ENCODE data around the gene PNLIP.

Gene PNLIP

DNA sequence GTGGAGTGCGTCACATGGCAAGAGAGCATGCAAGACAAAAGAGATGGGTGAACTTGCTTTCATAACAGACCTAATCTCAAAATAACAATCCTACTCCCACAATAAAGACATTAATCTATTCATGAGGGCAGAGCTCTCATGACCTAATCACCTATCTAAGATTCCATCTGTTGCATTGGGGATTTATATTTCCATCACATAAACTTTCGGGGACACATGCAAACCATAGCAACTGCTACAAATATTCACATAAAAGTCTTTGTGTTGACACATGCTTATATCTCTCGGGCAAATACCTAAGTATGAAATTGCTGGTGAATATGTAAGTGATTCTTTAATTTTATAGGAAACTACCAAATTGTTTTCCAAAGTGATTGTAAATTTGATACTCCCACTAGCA, 29.1 kb downstream of the PNLIP start:
- DNase-seq (ENCODE audit: low spot score): no peak

DNA sequence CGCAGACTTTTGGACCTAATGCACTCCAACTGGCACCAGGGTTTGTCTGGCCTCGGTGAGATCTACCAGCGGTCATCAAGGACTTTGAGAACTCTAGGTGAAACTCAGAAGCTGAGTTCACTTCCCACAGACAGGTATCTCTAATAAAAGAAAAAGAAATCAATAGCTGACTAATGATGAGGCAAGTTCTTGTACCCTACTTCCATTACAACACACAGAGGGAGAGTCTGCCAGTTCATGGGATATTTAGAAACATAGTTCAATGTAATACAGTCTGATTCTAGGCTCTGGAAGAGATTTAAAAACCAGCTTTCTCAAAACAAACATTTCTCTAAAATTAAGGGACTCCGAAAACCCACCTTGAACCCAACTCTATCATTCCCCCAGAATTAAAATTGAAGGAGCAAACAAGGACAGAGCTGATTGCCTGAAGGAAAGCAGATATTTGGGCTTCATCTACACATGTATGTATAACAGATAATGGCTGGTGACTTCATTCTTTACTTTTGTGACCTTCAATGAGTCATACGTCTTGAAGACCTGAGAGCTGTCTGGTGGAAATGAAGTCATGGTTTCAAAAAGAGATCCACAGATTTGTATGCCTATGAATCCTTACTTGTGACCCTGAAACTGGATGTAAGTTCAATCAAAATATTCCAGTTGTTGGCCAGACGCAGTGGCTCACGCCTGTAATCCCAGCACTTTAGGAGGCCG, 42.3 kb downstream of the PNLIP start:
- DNase-seq (ENCODE audit: low spot score): no peak

DNA sequence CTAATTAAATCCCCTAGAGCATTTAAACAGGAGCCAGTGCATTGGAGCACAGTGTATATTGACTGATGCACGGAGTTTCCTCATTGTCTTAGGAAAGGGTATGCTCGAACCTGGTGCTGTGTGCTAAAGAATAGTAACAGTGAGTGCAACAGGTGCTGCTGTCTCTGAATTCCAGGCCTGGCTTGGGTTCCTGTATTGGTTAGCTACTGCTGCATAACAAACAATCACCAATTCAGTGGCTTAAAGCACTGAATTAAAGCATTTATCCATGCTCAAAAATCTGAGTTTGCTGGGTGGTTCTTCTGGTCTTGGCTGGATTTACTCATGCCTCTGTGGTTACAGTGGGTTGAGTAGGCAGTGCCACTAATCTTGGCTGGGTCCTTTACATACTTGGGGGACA, 43.3 kb downstream of the PNLIP start:
- no peak for DNase-seq (ENCODE audit: low spot score)

DNA sequence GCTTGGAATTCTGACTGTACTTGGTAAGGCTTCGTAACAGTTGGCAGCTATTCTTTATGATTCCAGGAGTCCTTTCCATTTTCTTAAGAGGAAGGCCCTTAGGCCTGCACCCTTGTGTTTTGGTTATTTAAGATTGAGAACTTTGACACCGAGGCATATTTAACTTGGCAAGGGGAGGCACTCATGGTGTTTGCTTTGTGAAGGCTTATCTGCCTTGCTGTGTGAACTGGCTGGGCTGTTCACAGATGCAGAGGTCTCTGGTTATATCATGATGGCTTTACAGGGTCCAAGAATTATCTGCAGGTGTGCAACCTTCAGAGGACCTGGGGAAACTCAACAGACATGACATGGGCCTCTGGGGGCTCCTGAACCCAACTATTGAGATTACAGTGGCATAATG, 44.2 kb downstream of the PNLIP start:
- DNase-seq (ENCODE audit: low spot score): no peak

DNA sequence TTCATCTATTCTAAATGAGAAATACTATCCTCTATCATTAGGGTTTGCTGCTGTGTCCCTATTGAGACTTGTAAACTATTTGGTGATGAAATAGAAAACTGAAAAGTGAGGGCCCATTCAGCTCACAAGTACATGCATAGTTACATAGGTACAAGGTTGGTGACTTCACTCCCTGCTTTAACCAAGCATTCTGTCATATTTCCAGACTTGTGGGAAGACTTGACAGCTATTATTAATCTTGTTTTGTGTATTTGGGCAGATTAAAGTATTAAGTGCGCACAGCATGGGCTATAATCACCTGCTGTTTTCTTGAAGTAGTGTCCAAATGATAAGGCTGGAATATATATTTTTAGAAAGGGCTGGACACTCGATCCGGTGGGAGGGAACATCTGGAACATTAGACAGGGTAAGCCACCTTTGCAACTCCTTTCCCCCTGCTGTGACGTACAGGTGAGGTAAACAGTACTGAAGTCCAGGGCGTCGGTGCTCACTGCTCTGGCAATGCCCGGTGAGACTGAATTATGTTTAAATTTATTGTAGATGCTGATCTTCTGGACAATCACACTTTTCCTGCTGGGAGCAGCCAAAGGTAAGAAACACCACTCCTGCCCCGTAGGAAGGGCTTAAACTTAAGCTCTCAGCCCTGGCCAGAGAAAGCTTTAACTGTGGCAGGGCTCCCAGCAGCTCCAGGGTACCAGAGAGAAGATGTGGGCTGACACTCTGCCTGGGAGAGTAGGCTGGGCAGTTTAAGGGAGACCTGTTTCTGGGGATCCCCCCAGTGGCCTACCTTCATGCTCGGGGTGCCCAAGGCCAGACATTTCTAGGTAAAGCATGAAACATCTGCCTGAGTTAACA, 45.1 kb downstream of the PNLIP start, which contains the start of gene PNLIPRP1:
Gene PNLIPRP1, plus strand, starts transcription at position 370 of the 855 bp plus-strand sequence. Its CDS starts 171 bp downstream, at position 541.
- no peak for DNase-seq (ENCODE audit: low spot score)

DNA sequence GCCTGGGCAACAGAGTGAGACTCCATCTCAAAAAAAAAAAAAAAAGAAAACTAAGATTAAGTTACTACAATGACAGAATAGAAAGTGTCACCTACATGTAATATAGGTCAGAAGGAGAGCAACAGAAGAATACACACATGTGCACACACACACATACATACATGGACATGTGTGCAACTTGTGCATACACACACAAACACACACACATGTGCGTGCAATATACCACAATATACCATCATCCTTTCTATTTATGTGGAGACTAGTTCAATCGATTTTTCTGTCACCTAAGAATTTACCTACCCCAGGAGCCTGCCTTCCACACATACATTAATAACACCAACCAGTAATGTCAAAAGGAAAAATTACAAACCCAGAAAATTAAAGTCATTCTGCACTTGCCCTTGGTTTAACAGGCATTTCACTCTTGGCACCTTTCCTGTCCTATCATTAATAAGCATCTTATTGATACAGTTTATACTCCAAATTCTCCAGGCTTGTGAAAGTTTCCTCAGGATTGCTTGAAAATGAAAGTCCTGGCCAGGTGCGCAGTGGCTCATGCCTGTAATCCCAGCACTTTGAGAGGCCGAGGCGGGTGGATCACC, 47.5 kb downstream of the PNLIP start:
- DNase-seq (ENCODE audit: low spot score): no peak

GRCh38 chr10:116594525-116595035, 48.8 kb downstream of the PNLIP start:
- DNase-seq (ENCODE audit: low spot score): no peak

DNA sequence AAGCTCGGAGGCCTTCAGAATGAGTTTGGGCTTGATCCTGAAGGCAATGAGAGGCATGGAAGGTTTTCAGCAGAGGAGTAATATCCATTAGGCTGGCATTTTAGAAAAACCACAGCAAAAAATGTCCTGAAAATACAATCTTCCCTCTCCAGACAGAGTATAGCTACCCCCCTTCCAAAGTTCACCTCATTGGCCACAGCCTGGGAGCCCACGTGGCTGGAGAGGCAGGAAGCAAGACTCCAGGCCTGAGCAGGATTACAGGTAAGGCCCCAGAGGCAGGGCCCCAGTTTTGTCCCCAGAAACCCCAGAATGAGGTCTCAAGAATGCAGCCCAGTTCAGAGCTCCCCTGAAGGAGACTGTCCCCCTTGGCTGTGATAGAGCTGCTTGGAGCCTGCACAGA, 50.3 kb downstream of the PNLIP start:
- DNase-seq (ENCODE audit: low spot score): no peak

DNA sequence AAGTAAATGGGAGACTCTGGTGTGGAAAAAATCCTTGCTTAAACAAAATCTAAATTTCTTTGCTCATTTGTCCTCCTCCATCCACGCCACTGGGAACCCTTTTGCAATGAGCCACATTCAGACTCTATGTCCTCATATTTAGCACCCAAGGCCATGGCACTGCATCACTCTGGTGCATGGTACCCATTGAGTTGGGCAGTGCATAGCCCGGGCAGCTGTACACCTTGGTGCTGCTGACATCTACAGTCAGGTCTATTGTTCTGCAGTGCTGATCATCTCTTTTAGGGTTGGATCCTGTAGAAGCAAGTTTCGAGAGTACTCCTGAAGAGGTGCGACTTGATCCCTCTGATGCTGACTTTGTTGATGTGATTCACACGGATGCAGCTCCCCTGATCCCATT, 51.8 kb downstream of the PNLIP start:
- DNase-seq (ENCODE audit: low spot score): no peak

DNA sequence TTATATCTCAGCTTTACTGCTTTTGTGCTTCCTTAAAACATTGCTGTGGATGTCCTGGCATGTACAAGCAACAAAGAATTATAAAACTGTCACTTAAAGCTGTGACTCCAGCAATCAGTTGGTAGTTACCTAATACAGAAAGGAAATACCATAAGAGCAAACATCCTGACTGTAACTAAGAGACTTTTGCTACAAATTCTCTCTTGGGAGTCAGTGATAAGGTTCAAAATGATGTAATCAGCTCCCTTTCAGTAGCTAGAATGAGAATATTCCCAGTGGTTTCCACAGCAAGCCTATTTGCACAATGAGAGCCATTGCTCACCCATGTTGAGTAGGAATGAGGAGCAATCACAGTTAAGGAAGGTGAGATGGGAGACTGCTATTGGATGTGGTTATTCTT, 52.6 kb downstream of the PNLIP start:
- no peak for DNase-seq (ENCODE audit: low spot score)

DNA sequence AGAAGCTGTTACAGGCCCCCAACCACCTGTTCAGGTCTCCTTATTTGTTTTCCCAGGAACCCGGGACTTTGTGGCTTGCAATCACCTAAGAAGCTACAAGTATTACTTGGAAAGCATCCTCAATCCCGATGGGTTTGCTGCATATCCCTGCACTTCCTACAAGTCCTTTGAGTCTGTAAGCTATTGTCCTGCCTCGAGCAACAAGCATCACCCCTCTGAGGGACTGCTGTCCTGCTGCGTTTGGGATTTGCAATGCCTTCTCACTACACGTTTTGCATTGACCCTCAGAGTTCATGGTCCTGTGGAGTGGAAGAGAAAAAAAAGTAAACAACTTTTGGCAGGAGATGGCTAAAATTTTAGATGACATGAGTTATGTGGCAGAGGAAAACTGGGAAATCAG, 54.3 kb downstream of the PNLIP start:
- no peak for DNase-seq (ENCODE audit: low spot score)

DNA sequence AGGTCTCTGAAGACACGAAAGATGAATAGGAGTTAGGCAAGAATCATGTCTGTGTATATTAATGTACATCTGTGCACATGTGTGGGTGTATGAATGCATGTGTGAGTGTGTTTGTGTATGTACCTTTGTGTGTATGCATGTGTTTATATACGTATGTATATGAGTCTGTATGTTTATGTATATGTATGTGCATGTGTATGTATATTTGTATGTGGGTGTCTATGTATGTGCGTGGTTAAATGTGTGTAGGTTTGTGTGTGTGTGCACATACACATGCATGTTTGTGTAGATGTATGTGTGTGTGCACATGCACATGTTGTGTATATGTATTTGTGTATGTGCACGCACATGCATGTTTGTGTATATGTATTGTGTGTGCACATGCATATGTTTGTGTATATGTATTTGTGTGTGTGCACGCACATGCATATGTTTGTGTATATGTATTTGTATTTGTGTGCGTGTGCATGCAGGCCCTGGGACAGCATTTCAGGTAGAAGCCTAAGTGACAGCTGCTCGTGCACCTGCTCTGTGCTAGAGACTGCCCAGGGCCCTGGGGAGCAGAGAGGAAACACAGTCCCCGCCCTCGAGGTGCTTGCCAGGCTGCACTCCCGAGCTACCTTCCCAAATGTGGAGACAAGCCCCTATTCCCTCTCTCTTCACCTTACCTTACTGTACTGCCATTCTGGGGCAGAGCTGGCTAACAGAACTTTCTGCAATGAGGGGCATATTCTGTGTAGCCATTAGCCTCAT, 57.1 kb downstream of the PNLIP start:
- DNase-seq (ENCODE audit: low spot score): no peak

GRCh38 chr10:116606061-116606483, 60.3 kb downstream of the PNLIP start:
- no peak for DNase-seq (ENCODE audit: low spot score)

- DNase-seq (ENCODE audit: low spot score): no peak
These were observed 61.6 kb downstream of the PNLIP start for GRCh38 chr10:116607336-116607735.

DNA sequence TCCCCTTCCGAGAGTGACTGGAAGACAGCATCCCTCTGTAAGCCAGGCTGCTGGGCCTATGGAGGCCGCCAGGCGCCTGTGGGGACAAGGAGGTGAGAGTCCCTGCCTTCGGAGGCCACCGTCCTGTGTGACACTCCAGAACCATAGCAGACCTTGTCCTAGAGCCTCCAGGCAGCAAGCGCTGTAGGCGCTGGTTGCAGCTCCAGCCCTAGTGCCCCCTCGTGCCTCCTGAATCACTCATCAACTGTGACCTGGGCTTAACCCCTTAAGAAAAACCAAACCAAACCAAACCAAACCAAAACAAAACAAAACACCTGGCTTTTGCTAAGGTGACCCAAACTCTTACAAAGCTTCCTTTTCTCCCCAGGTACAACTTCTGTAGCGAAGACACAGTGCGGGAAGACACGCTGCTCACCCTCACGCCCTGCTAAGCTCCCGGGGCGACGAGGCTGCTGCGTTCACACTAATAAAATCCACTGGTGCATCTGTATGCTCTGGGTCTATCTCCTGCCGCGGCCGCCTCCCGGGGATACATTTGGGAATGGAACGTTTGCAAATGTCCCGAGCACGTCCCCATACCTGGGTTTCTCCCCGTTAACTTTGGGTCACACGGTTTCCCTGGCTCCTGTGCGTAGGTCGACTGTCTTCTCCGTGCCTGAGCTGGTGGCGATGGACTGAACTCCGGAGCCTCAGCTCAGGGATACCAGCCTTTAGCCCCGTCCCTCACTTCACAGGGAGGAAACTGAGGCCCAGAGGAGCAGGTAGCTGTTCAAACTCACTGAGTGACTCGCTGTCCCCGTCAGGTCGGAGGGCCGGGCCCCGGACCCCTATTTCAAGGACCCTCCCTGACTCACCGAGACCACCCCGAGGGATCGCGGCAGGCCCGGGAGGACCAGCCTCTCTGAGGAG, 63.2 kb downstream of the PNLIP start:
- no peak for DNase-seq (ENCODE audit: low spot score)

GRCh38 chr10:116610443-116611152, 64.9 kb downstream of the PNLIP start:
- DNase-seq (ENCODE audit: low spot score): no peak

DNA sequence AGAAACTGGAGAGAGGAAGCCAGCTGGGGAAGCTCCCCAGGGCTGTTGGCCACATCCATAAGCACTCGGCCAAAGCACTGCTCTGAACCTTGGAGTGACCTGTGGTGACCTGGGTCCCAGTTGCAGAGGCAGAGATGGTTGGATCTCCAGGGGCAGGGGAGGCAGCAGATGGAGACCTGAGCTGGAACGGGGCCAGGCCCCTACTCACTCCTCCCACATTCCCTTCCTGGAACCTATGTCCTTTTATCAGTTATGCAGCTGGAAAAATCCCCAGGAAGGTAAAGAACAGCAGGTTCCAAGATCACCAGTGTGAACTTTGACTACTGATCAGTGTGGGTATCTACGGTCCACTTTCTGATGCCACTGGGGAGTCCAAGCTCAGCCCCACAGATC, 65.4 kb downstream of the PNLIP start:
- DNase-seq (ENCODE audit: low spot score): no peak

- DNase-seq (ENCODE audit: low spot score): no peak
These were observed 66.5 kb downstream of the PNLIP start for GRCh38 chr10:116612107-116612769.

DNA sequence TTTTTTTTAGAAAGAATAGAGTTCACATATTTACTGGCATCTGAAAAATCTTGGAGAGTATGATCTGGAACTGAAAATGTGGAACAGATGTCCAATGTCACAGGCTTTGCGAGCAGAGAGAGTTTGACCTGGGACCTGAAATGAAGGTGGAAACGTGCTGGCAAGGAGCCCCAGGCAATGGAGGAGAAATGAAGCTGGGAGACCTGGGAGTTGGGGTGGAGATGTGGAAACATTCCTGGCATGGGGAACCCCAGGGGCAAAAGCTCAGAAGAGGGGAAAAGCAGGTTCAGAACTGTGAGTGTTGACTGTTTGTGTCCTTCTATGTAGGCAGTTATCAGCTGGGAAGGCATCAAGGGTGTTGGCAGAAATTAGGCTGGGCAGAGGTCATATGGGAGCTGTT, 67.7 kb downstream of the PNLIP start:
- DNase-seq (ENCODE audit: low spot score): no peak

- DNase-seq (ENCODE audit: low spot score): no peak
These were observed 69.1 kb downstream of the PNLIP start for GRCh38 chr10:116614796-116615195.

Measured in GM03348 (cell line).